Right atrium auricular region (tissue), 2 donors: ENCODE data around the gene EFHD1. TPM values are rescaled to one million over a fixed set of nuclear protein-coding genes. Genes with fewer than 3 reads are reported as not detected.
"Not testable (repeated sequence)": the region's sequence is repeated elsewhere in the genome, so short reads cannot be mapped to it uniquely, and the experiment has no call there.

Source experiments
- DNase-seq: peaks from one replicate; pipeline ENCODE4 v3.0.0-alpha.2; 2019; ENCODE audit warnings: low spot score
- H3K27ac ChIP-seq, 2 donors: fragments of 200-600 bp; sonication (generic); 1 replicate in 1 of 2; 2 replicates in 1 of 2; pipeline ENCODE4 v1.5.1; 2016 to 2019
- H3K27me3 ChIP-seq, 2 donors: fragments of 200-600 bp; sonication (generic); one replicate each; pipeline versions ENCODE4 v1.5.1 to v1.6.0; 2017 to 2019
- H3K36me3 ChIP-seq: fragments of 200-600 bp; sonication (generic); one replicate; pipeline ENCODE4 v1.5.1; 2016
- H3K4me1 ChIP-seq, 2 donors: fragments of 200-600 bp; sonication (generic); one replicate each; pipeline versions ENCODE4 v1.5.1 to v1.6.0; 2017 to 2019
- H3K4me3 ChIP-seq, 2 donors: fragments of 200-600 bp; sonication (generic); 1 replicate in 1 of 2; 2 replicates in 1 of 2; pipeline ENCODE4 v1.5.1; 2017 to 2019; ENCODE audit warnings: mild to moderate bottlenecking in 1 of 2, moderate library complexity in 1 of 2
- H3K9me3 ChIP-seq, 2 donors: fragments of 200-600 bp; sonication (generic); one replicate each; pipeline ENCODE4 v1.5.1; 2019
- total RNA-seq, 2 donors: library from RNA; depleted of rRNA; stranded (reverse); fragments of >200 nt; gene quantifications; one replicate each; pipeline ENCODE4 v1.1.0, GENCODE V29; 2016
- TF ChIP-seq, protein P1 (sequence below), 2 donors: fragments of 200-600 bp; sonication (generic); IDR thresholded peaks; one replicate each; pipeline ENCODE4 v1.5.1; 2019; ENCODE audit warnings: antibody characterized with exemption in 2 of 2

EFHD1 gene
- total RNA-seq, 2 donors from 2014 or later = 11.4 to 11.5 TPM

GRCh38 chr2:232699110-232699509 is 65.7 kb downstream of the EFHD1 start:
- H3K4me1 ChIP-seq = peaks cover 0 to 36% of the 10 kb centered on the region in 2 donors
- DNase-seq = no peak

GRCh38 chr2:232700154-232700553 is 66.8 kb downstream of the EFHD1 start:
- TF ChIP-seq, protein P1, sequence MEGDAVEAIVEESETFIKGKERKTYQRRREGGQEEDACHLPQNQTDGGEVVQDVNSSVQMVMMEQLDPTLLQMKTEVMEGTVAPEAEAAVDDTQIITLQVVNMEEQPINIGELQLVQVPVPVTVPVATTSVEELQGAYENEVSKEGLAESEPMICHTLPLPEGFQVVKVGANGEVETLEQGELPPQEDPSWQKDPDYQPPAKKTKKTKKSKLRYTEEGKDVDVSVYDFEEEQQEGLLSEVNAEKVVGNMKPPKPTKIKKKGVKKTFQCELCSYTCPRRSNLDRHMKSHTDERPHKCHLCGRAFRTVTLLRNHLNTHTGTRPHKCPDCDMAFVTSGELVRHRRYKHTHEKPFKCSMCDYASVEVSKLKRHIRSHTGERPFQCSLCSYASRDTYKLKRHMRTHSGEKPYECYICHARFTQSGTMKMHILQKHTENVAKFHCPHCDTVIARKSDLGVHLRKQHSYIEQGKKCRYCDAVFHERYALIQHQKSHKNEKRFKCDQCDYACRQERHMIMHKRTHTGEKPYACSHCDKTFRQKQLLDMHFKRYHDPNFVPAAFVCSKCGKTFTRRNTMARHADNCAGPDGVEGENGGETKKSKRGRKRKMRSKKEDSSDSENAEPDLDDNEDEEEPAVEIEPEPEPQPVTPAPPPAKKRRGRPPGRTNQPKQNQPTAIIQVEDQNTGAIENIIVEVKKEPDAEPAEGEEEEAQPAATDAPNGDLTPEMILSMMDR (IDR thresholded peaks at IDR 0.05) = no peak
- Histone ChIP-seq H3K27ac (no peak overlapping the region), H3K9me3 (no peaks in the 10 kb centered on the region), H3K4me3 (no peak overlapping the region), H3K27me3 (no peaks in the 10 kb centered on the region), H3K4me1 (peaks cover 0 to 36% of the 10 kb centered on the region in 2 donors), H3K36me3 (peaks cover 8% of the 10 kb centered on the region)
- DNase-seq = no peak

More at GRCh38 chr2:232699110-232699509, 65.7 kb downstream of the EFHD1 start:
- Histone ChIP-seq H3K9me3 (no peaks in the 10 kb centered on the region), H3K27me3 (no peaks in the 10 kb centered on the region), H3K36me3 (no peaks in the 10 kb centered on the region), H3K4me3 (no peak overlapping the region), H3K27ac (no peak overlapping the region)
- TF ChIP-seq, protein P1 (IDR thresholded peaks at IDR 0.05) = no peak

DNA sequence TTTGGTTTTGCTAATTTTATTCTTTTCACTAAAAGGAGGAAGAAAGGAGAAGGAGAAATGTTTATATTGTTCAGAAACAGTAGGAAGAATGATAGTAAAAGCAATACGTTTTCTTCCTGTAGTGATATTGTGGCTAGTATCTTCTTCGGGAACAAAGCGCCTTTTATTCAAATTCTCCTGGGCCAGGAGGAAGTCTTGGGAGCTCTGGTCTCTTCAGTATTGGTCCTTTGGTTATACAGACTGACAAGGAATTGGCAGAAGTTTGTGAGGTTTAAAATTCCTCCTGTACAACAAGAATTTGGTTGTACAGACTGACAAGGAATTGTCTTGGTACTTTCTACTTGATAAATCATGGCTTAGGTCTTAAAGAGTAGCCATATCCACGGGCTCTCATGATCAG is 73.7 kb downstream of the EFHD1 start:
- TF ChIP-seq, protein P1 (IDR thresholded peaks at IDR 0.05) = no peak
- Histone ChIP-seq H3K4me1 (no peaks in the 10 kb centered on the region), H3K4me3 (no peak overlapping the region), H3K36me3 (peaks cover 20% of the 10 kb centered on the region), H3K9me3 (peaks cover 0 to 1% of the 10 kb centered on the region in 2 donors), H3K27me3 (no peaks in the 10 kb centered on the region), H3K27ac (no peak overlapping the region)
- DNase-seq = no peak

DNA sequence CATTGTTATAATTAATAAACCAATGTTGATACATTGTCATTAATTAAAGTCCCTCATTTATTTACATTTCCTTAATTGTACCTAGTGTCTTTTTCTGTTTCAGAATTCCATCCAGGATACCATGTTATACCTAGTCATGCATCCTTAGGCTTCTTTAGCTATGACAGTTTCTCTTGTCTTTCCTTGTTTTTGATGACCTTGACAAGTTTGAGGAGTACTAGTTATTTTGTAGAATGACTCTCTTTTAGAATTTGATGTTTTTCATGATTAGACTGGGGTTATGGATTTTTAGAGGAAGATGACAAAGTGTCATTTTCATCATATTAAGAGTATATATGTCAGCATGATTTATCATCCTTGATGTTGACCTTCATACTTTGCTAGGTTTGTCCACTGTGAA is 80.1 kb downstream of the EFHD1 start:
- Histone ChIP-seq H3K4me3 (no peak overlapping the region), H3K27me3 (no peaks in the 10 kb centered on the region), H3K4me1 (peaks cover 0 to 4% of the 10 kb centered on the region in 2 donors), H3K9me3 (peaks cover 0 to 5% of the 10 kb centered on the region in 2 donors), H3K36me3 (peaks cover 6% of the 10 kb centered on the region), H3K27ac (no peak overlapping the region)
- no peak for DNase-seq
- TF ChIP-seq, protein P1 (IDR thresholded peaks at IDR 0.05) = no peak

DNA sequence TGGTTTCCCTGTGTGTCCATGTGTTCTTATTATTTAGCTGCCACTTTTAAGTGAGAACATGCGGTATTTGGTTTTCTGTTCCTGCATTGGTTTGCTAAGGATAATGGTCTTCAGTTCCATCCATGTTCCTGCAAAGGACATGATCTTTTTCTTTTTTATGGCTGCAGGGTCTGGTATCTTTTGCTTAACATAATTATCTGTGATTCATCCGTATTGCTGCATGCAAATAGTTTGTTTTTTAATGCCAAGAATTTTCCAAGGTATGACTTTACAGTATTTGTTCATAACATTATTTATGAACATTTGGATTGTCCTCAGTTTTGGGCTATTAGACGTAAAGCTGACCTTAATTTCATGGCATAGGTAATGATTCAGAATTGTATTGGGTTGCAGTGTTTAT is 81.6 kb downstream of the EFHD1 start:
- H3K36me3 ChIP-seq = peaks cover 6% of the 10 kb centered on the region
- no peaks in the 10 kb centered on the region for H3K27me3 ChIP-seq
- no peak for DNase-seq
- TF ChIP-seq, protein P1 (IDR thresholded peaks at IDR 0.05) = no peak
- H3K27ac ChIP-seq = no peak overlapping the region
- peaks cover 0 to 5% of the 10 kb centered on the region in 2 donors for H3K9me3 ChIP-seq
- H3K4me1 ChIP-seq = peaks cover 0 to 4% of the 10 kb centered on the region in 2 donors
- H3K4me3 ChIP-seq = no peak overlapping the region

GRCh38 chr2:232720056-232720455 is 86.7 kb downstream of the EFHD1 start:
- H3K27ac ChIP-seq, H3K27me3 ChIP-seq, H3K9me3 ChIP-seq, DNase-seq, H3K4me3 ChIP-seq: not testable (repeated sequence)
- Histone ChIP-seq H3K4me1 (peaks cover 0 to 18% of the 10 kb centered on the region in 2 donors), H3K36me3 (peaks cover 14% of the 10 kb centered on the region)
